GM12891 (cell line): Measurements from ENCODE around the gene ASB18.

ENCODE experiments used
- POLR2A ChIP-seq: IDR thresholded peaks from 2 replicates; pipeline ENCODE4 v1.6.1; 2011; ENCODE audit warnings: low read depth, low read length, control low read depth
- POLR2AphosphoS5 ChIP-seq: IDR thresholded peaks from 2 replicates; pipeline ENCODE4 v1.6.1; 2011; ENCODE audit warnings: low read depth, low read length, control low read depth
- SPI1 ChIP-seq: IDR thresholded peaks from 2 replicates; pipeline ENCODE4 v1.6.1; 2011; ENCODE audit warnings: low read depth, low read length, control low read depth
- TAF1 ChIP-seq: IDR thresholded peaks from 2 replicates; pipeline ENCODE4 v1.6.1; 2011; ENCODE audit warnings: low read depth, low read length, control low read depth

DNA sequence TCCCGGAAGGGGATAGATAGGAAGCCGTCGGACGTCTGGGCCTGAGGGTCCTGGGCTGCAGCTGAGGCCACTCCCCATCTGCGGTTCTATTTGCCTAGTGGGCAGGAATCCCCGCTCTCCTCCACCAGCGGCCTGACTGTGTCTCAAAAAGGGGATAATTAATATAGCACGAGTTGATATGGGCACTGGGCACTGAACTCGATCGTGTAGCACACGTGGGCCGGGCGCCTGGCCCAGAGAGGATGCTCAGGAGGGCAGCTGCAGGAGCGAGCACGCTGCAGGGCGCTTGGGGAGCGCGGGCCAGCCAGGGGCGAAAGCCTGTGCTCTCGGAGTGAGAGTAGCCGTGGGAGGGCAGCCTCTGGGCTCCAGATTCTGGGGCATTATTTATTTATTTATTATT lies 87.3 kb downstream of the ASB18 start:
- TF ChIP-seq POLR2AphosphoS5 (no peak), POLR2A (no peak), TAF1 (no peak), SPI1 (no peak)
